Measurements from ENCODE around the gene PAFAH1B2. TPM values are rescaled to one million over a fixed set of nuclear protein-coding genes. Genes with fewer than 3 reads are reported as not detected.

Gene PAFAH1B2
- total RNA-seq, 1 experiment from 2014 or later = 66.7 TPM

DNA sequence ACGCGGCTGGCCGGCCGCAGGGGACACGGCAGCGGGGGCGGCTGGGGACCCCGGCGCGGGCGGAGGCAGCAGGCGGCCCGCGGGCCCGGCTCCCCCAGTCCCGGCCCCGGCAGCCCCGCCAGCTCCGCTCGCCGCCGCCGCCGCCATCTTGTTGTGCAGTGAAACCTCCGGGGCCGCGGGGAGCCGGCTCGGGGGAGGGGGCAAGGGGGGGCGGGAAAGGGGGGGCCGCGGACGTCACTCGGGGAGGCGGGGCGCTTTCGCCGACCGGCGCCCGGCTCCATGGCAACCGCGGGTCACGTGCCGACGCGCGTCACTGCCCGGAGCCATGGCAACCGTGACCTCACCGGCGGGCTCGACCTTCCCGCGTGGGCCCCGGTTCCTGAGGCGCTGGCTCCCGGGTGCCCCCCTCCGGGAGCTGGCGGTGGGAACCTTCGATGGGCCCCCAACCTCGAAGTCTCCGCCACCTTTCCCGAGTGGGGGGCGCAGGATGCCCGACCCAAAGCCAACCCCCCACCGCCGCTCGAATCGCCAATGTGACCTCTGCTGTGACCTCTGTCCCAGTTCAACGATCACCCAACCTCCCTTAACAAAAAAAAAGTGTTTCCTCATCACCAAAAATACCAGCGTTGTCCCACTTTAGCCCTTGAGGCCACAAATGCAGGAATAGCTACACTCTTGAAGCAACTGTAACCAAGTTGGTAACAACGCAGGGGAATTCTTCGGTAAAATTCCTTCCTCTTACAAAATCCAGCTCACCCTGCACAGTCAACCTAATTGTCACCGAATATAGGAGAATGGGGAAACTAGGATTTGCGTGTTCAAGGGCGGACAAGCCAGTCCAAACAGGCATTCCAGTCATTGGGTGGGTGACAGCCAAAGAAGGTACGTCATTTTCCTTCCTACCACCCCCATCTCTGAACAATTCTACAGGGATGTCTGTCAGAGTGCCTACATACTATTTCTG is 45.5 kb upstream of the PAFAH1B2 start, which contains the start of gene SIK3:
Gene SIK3, minus strand, starts transcription at position 160 of the 964 bp plus-strand sequence. Its CDS starts 13 bp downstream, at position 147.
- H3K9me3 Mint-ChIP-seq (ENCODE audit: low read depth, unreplicated experiment) = no peaks in the 10 kb centered on the region
- H3K4me3 Mint-ChIP-seq (ENCODE audit: low read depth, unreplicated experiment) = peak within 1 kb of the TSS; percentile 88
- peaks cover 24% of the 10 kb centered on the region for H3K36me3 Mint-ChIP-seq (ENCODE audit: insufficient read depth, unreplicated experiment)
- no peaks in the 10 kb centered on the region for H3K27me3 Mint-ChIP-seq (ENCODE audit: unreplicated experiment)
- intact Hi-C loops (cut with micrococcal nuclease; ENCODE audit: unreplicated experiment) = loop anchor here (10.0 kb wide), 1 partner anchor 154 kb away; no protein-coding TSS in a partner anchor
- CTCF ChIA-PET = interaction anchor here (0.7 to 1.0 kb wide), 3 partner anchors 17 to 219 kb away, joined by 3 to 4 read pairs (median 3); no protein-coding TSS in a partner anchor
- TF ChIP-seq, protein P1, sequence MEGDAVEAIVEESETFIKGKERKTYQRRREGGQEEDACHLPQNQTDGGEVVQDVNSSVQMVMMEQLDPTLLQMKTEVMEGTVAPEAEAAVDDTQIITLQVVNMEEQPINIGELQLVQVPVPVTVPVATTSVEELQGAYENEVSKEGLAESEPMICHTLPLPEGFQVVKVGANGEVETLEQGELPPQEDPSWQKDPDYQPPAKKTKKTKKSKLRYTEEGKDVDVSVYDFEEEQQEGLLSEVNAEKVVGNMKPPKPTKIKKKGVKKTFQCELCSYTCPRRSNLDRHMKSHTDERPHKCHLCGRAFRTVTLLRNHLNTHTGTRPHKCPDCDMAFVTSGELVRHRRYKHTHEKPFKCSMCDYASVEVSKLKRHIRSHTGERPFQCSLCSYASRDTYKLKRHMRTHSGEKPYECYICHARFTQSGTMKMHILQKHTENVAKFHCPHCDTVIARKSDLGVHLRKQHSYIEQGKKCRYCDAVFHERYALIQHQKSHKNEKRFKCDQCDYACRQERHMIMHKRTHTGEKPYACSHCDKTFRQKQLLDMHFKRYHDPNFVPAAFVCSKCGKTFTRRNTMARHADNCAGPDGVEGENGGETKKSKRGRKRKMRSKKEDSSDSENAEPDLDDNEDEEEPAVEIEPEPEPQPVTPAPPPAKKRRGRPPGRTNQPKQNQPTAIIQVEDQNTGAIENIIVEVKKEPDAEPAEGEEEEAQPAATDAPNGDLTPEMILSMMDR (IDR thresholded peaks at IDR 0.05; ENCODE audit: unreplicated experiment) = no peak
- peak within 1 kb of the TSS; percentile 99 for H3K27ac Mint-ChIP-seq (ENCODE audit: unreplicated experiment)
- peaks cover 32% of the 10 kb centered on the region for H3K4me1 Mint-ChIP-seq (ENCODE audit: low read depth, unreplicated experiment)
- peak; percentile 90 for DNase-seq
- TSS peak; percentile 99 for BruUV-seq (replicated peaks)

DNA sequence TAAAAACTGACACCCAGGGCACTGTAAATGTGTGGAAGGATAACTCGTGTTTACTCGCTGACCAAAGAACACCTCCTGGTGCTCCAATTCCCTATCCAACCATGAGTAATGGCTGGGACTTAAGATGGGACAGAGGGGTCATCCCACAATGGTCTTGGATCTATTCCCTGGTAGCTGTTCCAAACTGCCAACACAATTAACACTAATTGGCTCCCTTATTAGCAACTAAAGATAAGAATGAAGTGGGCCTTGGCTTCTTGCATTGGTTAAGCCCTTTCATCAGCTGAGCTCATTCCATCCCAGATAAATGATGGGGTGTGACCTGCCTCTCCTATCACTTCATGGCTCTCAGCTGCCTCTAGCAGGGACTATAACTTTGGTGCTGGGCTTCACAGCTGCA is 44.4 kb upstream of the PAFAH1B2 start:
- Mint-ChIP-seq H3K36me3 (ENCODE audit: insufficient read depth, unreplicated experiment) (peaks cover 24% of the 10 kb centered on the region), H3K9me3 (ENCODE audit: low read depth, unreplicated experiment) (no peaks in the 10 kb centered on the region), H3K27ac (ENCODE audit: unreplicated experiment) (peak overlapping the region; percentile 99), H3K27me3 (ENCODE audit: unreplicated experiment) (no peaks in the 10 kb centered on the region), H3K4me1 (ENCODE audit: low read depth, unreplicated experiment) (peaks cover 32% of the 10 kb centered on the region), H3K4me3 (ENCODE audit: low read depth, unreplicated experiment) (peak overlapping the region; percentile 88)
- CTCF ChIA-PET = interaction anchor here (1.4 kb wide), 1 partner anchor 308 kb away, joined by 3 read pairs; the partner anchor contains the start of gene APOA5
- intact Hi-C loops (cut with micrococcal nuclease; ENCODE audit: unreplicated experiment) = loop anchor here (10.0 kb wide), 1 partner anchor 155 kb away; no protein-coding TSS in a partner anchor
- TF ChIP-seq, protein P1 (IDR thresholded peaks at IDR 0.05; ENCODE audit: unreplicated experiment) = no peak
- no TSS peak for BruUV-seq (replicated peaks)
- no peak for DNase-seq

DNA sequence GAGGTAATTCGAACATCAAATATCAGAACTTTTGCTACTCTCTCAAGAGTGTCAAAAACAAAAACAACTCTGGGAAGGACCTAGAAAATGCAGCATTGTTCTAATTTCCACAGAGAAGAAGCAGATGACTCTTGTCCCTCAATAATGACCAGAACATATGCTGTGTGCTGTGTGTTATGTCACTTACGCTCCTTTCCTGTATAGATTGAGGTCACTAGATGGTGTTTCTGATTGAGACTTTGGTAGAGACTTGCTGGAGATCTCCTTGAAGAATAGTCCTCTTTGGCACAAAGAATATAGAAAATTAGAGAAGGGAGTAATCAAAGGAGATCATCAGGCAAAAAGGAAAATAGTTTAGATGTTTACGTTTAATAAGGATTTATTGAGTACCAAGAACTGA is 43.5 kb upstream of the PAFAH1B2 start:
- CTCF ChIA-PET = interaction anchor here (1.4 kb wide), 1 partner anchor 309 kb away, joined by 3 read pairs; the partner anchor contains the start of gene APOA5
- Mint-ChIP-seq H3K36me3 (ENCODE audit: insufficient read depth, unreplicated experiment) (peaks cover 24% of the 10 kb centered on the region), H3K27me3 (ENCODE audit: unreplicated experiment) (no peaks in the 10 kb centered on the region), H3K27ac (ENCODE audit: unreplicated experiment) (no peak overlapping the region), H3K4me1 (ENCODE audit: low read depth, unreplicated experiment) (peaks cover 31% of the 10 kb centered on the region), H3K4me3 (ENCODE audit: low read depth, unreplicated experiment) (no peak overlapping the region), H3K9me3 (ENCODE audit: low read depth, unreplicated experiment) (no peaks in the 10 kb centered on the region)
- TF ChIP-seq, protein P1 (IDR thresholded peaks at IDR 0.05; ENCODE audit: unreplicated experiment) = no peak
- intact Hi-C loops (cut with micrococcal nuclease; ENCODE audit: unreplicated experiment) = no loop called here
- no peak for DNase-seq
- BruUV-seq (replicated peaks) = no TSS peak

DNA sequence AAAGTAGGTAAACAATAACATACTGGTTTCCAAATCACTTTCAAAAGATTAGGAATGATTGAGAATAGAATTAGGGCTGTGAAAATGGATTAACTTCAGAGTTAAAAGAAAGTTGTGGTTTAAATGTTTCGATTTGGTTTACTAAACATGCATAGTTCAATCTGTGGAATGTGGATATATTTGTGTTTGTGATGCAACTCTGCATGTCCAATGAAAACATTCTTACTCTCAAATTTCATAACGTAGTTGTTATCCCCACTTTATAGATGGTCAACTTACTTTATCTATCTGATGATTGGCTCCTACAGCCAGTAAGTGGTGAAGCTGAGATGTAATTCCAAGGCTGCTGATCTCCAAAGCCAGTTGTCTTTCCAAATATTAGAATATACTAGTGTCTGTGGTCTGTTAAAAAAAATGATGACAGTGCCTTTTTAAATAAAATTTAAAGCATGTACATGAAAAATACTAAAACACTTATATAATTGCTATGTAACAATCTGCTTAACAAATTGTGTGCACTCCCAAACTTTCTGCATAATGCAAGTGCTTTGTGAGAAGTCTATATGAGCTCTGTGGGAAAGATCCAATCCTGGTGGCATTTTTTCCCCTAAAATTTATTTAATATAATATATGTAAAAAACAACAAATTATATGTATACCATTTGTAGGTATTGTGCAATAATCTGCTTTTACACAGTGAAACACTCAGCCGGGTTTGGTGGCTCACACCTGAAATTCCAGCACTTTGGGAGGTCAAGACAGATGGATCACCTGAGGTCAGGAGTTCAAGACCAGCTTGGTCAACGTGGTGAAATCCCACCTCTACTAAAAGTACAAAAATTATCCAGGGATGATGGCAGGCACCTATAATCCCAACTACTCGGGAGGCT is 36.1 kb upstream of the PAFAH1B2 start:
- DNase-seq = no peak
- Mint-ChIP-seq H3K27ac (ENCODE audit: unreplicated experiment) (no peak overlapping the region), H3K9me3 (ENCODE audit: low read depth, unreplicated experiment) (no peaks in the 10 kb centered on the region), H3K4me3 (ENCODE audit: low read depth, unreplicated experiment) (no peak overlapping the region), H3K4me1 (ENCODE audit: low read depth, unreplicated experiment) (no peaks in the 10 kb centered on the region), H3K27me3 (ENCODE audit: unreplicated experiment) (no peaks in the 10 kb centered on the region), H3K36me3 (ENCODE audit: insufficient read depth, unreplicated experiment) (no peaks in the 10 kb centered on the region)
- TF ChIP-seq, protein P1 (IDR thresholded peaks at IDR 0.05; ENCODE audit: unreplicated experiment) = no peak
- intact Hi-C loops (cut with micrococcal nuclease; ENCODE audit: unreplicated experiment) = loop anchor here (5.0 kb wide), 1 partner anchor 316 kb away; the partner anchor contains the start of gene APOA5
- CTCF ChIA-PET = no interaction called here
- no TSS peak for BruUV-seq (replicated peaks)

Data from Calu3 (cell line).